SK-MEL-5 (cell line): ENCODE data around the gene KRTCAP2. TPM values are rescaled to one million over a fixed set of nuclear protein-coding genes. Genes with fewer than 3 reads are reported as not detected.
"Not testable (repeated sequence)": the region's sequence is repeated elsewhere in the genome, so short reads cannot be mapped to it uniquely, and the experiment has no call there.

ENCODE experiments used
- DNase-seq: peaks from one replicate; pipeline ENCODE4 v3.0.0-alpha.2; 2016; ENCODE audit warnings: low read depth, low spot score
- in situ Hi-C: cut with HindIII; loops from 2 replicates; pipeline ENCODE4 v1.10.0; 2016; ENCODE audit warnings: low sequenced_read_pairs, high pct_unique_total_duplicates, low pct_unique_long_range_greater_than_20kb
- total RNA-seq: library from RNA; depleted of rRNA; stranded (reverse); fragments of >200 nt; shearing (Covaris generic); gene quantifications from 2 replicates; pipeline ENCODE4 v1.2.3, GENCODE V29; 2014

The KRTCAP2 gene
- total RNA-seq, 1 experiment from 2014 or later = 326 TPM

DNA sequence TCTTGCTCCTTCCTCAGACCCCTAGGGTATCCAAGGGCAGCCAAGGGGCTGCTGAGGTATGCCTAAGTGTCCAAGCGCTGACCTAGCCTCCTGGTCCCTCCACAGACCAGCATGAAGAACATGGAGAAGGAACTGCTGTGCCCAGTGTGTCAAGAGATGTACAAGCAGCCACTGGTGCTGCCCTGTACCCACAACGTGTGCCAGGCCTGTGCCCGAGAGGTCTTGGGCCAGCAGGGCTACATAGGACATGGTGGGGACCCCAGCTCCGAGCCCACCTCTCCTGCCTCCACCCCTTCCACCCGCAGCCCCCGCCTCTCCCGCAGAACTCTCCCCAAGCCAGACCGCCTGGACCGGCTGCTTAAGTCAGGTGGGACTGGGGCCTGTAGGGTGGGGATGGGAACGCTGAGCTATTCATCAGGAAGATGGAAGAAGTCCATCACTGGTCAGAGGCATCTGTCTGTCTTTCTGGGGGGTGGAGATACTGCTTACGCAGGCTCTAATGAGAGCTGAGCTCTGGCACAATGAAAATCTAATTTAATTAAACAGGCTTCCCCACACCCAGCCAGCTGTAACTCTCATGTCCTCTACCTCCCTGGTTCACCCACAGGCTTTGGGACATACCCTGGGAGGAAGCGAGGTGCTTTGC is 2.3 kb upstream of the KRTCAP2 start:
- in situ Hi-C loops = no loop called here
- no peak for DNase-seq

DNA sequence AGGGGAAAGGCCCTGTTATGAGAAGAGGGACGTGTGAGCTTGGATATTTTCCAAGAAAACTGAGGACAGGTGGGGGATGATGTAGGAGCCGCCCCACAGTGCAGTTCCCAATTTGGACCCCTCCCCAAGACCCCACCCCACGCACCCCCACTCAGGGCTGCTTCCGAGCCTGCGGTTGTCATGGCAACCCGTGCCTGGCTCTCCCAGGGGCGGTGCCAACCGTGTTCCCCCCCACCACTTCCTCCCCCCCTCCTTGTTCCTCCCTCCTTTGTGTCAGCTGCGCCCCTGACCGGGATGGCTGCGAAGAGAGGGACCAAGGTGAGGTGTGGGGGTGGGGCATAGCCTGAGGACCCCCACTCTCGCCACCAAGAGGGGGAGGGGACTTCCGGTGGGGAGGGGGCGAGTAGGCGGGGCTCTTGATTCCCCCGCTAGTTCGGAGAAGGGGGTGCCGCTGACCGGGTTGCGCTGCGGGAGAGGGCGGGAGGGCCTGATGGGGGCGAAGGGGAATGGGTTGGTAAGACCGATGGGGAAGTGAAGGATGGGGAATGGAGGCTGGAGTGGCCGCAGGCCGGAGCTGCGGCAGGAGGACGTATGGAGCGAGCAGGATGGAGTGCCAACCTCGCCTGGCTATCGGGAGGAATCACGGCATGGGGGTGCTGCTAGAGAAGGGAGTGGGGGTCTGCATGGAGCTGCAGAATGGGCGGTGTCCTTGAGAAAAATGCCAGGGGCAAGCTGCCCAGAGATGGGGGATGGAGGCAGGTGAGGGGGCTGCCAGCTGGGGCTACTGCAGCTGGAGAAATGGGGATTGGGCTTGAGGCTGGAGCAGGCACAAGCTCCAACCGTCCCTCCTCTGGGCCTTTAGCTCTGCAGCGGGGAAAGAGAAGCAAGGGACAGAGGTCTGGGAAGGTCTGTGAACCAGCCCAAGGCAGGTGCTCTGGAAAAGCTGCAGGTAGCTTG is 1.5 kb upstream of the KRTCAP2 start:
- in situ Hi-C loops = no loop called here
- no peak for DNase-seq

DNA sequence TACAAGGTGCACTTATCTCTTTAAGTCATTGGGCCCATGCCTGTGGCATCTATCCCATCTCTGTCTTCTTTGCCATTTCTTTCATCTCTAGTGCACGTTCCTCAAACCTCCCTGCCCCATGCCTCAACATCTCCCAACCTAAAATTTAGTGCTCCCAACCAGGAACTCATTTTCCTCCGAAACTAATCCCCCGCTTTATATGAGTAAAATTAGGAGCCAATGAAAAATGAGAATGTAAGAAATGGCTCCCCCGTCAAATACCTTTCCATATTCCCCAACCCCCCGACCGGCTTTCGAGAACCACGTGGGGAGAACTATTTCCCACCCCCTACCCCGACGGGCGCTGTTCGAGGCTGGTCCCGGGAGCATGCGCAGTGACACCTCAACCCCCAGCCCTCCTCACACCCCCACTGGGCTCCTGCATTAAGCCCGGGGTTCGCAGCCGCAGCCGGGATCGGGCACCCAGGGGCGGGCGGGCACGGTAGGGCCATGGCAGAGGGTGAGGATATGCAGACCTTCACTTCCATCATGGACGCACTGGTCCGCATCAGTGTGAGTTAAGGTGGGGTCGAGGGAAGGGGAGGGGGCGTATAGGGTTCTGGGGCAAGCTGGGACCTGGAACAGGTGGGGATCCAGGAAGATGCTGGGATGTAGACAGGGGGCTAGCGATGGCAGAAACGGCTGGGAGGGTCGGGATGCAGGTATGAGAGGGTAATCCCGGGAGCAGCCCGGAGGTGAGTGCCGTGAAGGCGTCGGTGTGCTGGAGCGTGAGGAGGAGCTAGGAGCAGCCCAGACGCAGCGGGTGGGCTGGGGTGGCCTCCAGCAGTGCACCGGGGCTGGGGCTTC is 597 bp upstream of the KRTCAP2 start, which contains the start of gene TRIM46:
TRIM46 (plus strand) TSS at position 372 of the 846 bp plus-strand sequence; CDS start at position 490, 118 bp downstream.
- in situ Hi-C loops = no loop called here
- peak; percentile 63 for DNase-seq

GRCh38 chr1:155171836-155172731 is 1.0 kb downstream of the KRTCAP2 start:
- DNase-seq = no peak
- in situ Hi-C loops = no loop called here

GRCh38 chr1:155170806-155171205 is 2.3 kb downstream of the KRTCAP2 start:
- no peak for DNase-seq
- in situ Hi-C loops = no loop called here

- no peak for DNase-seq
- in situ Hi-C loops = no loop called here
Observed at GRCh38 chr1:155170101-155170785, 2.9 kb downstream of the KRTCAP2 start.

DNA sequence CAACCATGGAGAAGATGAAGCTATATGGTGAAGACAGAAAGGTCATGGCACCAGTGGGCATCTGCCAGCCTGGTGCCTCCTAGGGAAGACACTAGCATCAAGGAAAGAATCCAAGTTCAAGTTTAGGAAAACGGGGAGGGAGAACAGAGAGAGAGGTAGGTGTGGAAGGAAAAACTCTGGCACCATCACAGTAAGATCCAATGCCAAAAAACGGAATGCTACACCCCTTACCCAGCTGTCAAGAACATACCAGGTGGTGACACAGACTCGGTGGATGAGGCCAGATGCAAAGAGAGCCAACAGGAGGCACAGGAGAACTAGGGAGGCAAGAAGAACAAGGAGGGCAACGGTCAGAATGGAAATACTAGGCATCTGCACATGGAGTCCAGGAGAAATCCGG is 3.6 kb downstream of the KRTCAP2 start:
- no peak for DNase-seq
- in situ Hi-C loops = no loop called here

DNA sequence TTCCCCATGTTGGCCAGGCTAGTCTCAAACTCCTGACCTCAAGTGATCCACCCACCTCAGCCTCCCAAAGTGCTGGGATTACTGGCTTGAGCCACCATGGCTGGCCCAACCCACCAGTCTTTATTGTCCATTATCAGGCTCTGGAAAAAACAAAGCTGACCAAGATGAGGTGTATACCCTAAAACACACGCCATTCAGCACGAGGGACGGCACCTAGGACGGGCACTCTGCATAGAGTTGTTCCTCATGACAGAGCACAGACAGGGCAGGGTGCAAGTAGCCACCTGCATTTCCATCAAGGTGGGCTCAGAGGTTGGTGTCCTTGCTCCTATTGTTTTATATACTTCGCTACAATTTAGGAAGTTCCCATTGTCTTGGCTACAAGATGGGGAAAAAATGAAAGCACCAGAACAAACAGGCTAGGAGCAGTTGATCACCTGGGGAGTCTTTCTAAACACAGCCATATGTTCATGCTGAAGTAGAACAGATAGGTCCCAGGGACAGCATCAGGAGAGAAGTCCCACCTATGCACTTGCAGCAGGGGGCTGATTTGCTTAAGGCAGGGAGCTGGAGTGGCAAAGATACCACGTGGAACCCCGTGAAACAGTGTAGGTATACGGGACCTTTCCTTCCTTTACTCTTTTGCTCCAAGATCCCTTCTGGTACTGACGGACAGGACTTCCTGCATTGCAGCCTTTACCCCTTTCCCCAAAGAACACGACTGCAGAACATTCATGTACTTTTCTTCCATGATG is 4.5 kb downstream of the KRTCAP2 start:
- no peak for DNase-seq
- in situ Hi-C loops = no loop called here

GRCh38 chr1:155168105-155168445 is 5.0 kb downstream of the KRTCAP2 start:
- DNase-seq, in situ Hi-C loops: not testable (repeated sequence)

DNA sequence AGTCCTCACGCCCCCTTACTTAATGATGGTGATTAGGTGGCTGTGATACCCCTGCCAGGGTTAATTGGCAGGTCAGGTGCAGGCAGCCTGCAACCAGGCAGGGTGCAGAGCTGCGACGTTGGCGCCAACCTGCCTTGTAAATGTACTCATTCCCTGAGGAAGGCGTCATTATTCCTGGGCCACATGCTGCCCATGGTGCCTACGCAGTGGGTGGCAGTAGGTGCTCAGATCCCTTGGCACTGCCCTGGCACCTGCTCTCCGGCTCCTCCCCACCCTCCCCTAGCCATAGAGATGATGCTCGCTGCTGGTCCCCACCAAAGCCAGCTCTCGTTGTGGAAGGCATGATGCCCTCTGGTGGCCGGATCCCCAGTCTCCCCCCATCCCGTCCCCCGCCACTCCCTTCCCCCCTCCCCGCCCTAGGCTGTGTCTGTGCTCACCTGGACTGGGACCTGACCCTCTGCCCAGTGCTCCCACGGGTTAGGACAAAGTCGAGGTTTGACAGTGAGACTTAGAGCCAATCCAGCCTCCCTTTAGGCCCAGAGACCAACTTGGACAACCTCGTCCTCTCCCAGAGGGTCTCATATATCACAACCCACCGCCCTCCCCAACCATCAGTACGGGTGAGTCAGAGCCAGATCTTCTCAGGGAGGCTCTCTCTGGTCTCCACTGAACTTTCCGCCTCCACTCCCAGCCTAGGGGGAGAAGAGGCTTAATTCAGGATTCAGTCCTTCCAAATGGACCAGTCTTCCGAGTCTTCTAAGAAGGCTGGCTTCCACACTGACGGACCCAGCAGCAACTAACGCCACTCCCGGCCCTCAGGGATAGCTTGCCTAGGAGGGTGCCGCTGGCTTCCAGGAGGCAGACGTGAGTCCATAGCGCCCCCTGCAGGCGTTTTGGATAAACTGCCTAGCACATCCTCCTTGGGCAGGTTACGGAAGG is 5.7 kb downstream of the KRTCAP2 start:
- in situ Hi-C loops = no loop called here
- peak; percentile 92 for DNase-seq

- DNase-seq = no peak
- in situ Hi-C loops = no loop called here
Observed at GRCh38 chr1:155166471-155167165, 6.5 kb downstream of the KRTCAP2 start.

GRCh38 chr1:155166051-155166470 is 7.0 kb downstream of the KRTCAP2 start:
- in situ Hi-C loops = no loop called here
- DNase-seq = no peak

DNA sequence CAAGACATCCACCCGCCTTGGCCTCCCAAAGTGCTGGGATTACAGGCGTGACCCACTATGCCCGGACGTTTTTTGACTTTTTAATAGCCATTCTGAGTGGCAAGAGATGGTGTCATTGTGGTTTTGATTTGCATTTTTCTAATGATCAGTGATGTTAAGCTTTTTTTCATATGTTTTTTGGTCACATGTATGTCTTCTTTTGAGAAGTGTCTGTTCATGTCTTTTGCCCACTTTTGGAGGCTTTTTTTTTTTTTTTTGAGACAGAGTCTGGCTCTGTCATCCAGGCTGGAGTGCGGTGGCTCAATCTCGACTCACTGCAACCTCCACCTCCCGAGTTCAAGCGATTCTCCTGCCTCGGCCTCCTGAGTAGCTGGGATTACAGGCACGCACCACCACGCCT is 8.5 kb downstream of the KRTCAP2 start:
- DNase-seq, in situ Hi-C loops: not testable (repeated sequence)

DNA sequence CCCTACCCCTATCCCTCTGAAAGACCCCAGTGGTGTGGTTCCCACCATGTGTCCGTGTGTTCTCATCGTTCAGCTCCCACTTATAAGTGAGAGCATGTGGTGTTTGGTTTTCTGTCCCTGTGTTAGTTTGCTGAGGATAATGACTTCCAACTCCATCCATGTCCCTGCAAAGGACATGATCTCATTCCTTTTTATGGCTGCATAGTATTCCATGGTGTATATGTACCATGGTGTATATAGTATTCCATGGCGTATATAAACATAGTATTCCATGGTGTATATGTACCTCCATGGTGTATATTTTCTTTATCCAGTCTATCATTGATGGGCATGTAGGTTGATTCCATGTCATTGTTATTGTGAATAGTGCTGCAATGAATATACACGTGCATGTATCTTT is 9.3 kb downstream of the KRTCAP2 start:
- in situ Hi-C loops, DNase-seq: not testable (repeated sequence)
